EH (cell line): ENCODE data around the gene RAP1GDS1.

ENCODE experiments used
- DNase-seq: peaks from one replicate; pipeline ENCODE4 v3.0.0-alpha.2; 2015; ENCODE audit warnings: low read depth

RAP1GDS1 gene

GRCh38 chr4:98260579-98261404 lies at the start of gene RAP1GDS1:
Gene RAP1GDS1, plus strand, starts transcription at chr4:98261384. Its CDS starts 182 bp downstream, at chr4:98261566.
- peak; percentile 97 for DNase-seq

- no peak for DNase-seq
Observed at GRCh38 chr4:98222306-98222705, 38.9 kb upstream of the RAP1GDS1 start.

- no peak for DNase-seq
Observed at GRCh38 chr4:98226396-98226795, 34.8 kb upstream of the RAP1GDS1 start.

- no peak for DNase-seq
Observed at GRCh38 chr4:98230961-98231360, 30.2 kb upstream of the RAP1GDS1 start.

GRCh38 chr4:98232202-98232601 lies 29.0 kb upstream of the RAP1GDS1 start:
- peak; percentile 15 for DNase-seq

- no peak for DNase-seq
Observed at GRCh38 chr4:98237204-98237603, 24.0 kb upstream of the RAP1GDS1 start.

- DNase-seq, result no peak
Observed at GRCh38 chr4:98242063-98242462, 19.1 kb upstream of the RAP1GDS1 start.

- DNase-seq, result peak; percentile 6
Observed at GRCh38 chr4:98242538-98242937, 18.6 kb upstream of the RAP1GDS1 start.

- DNase-seq, result no peak
Observed at GRCh38 chr4:98245226-98245625, 16.0 kb upstream of the RAP1GDS1 start.

GRCh38 chr4:98248934-98249333 lies 12.2 kb upstream of the RAP1GDS1 start:
- no peak for DNase-seq

- no peak for DNase-seq
Observed at GRCh38 chr4:98249831-98250230, 11.4 kb upstream of the RAP1GDS1 start.

GRCh38 chr4:98253499-98253898 lies 7.7 kb upstream of the RAP1GDS1 start:
- DNase-seq, result no peak

- peak; percentile 38 for DNase-seq
Observed at GRCh38 chr4:98260047-98260578, 1.1 kb upstream of the RAP1GDS1 start.

GRCh38 chr4:98261405-98262291 lies 464 bp downstream of the RAP1GDS1 start:
- DNase-seq, result peak; percentile 78

GRCh38 chr4:98262431-98262830 lies 1.2 kb downstream of the RAP1GDS1 start:
- DNase-seq, result peak; percentile 21

- DNase-seq, result no peak
Observed at GRCh38 chr4:98267498-98267897, 6.3 kb downstream of the RAP1GDS1 start.

GRCh38 chr4:98275145-98275544 lies 14.0 kb downstream of the RAP1GDS1 start:
- DNase-seq, result no peak

- DNase-seq, result peak; percentile 69
Observed at GRCh38 chr4:98283219-98284189, 22.3 kb downstream of the RAP1GDS1 start.

- DNase-seq, result peak; percentile 34
Observed at GRCh38 chr4:98284640-98285046, 23.5 kb downstream of the RAP1GDS1 start.

- no peak for DNase-seq
Observed at GRCh38 chr4:98285676-98286075, 24.5 kb downstream of the RAP1GDS1 start.

GRCh38 chr4:98287328-98287727 lies 26.1 kb downstream of the RAP1GDS1 start:
- DNase-seq, result no peak
